Lower leg skin (tissue), 4 donors: Measurements from ENCODE around the gene LRP6. TPM values are rescaled to one million over a fixed set of nuclear protein-coding genes. Genes with fewer than 3 reads are reported as not detected.
"Not testable (repeated sequence)": the region's sequence is repeated elsewhere in the genome, so short reads cannot be mapped to it uniquely, and the experiment has no call there.

Experiments
- DNase-seq, 2 donors: peaks; one replicate each; pipeline ENCODE4 v3.0.0-alpha.2; 2019; ENCODE audit warnings: low spot score in 2 of 2
- H3K4me3 ChIP-seq: fragments of 200-600 bp; sonication (generic); 2 replicates; pipeline ENCODE4 v1.5.1; 2017; ENCODE audit warnings: mild to moderate bottlenecking, low read depth; ENCODE audit not compliant: poor library complexity, severe bottlenecking
- POLR2A ChIP-seq, 2 donors: fragments of 450-650 bp; IDR thresholded peaks; one replicate each; pipeline ENCODE4 v1.6.1; 2016 to 2017; ENCODE audit warnings: antibody characterized with exemption in 2 of 2, mild to moderate bottlenecking in 1 of 2, moderate library complexity in 1 of 2
- WGBS, 2 donors: methylation state at CpG; one replicate each; pipeline ENCODE4 v1.1.5; 2018; 5-methylcytosine and 5-hydroxymethylcytosine counted together
- intact Hi-C: fragments of 100-400 bp; cut with DNase I; formaldehyde crosslinking; loops from one replicate; pipeline ENCODE4 v1.15.0; 2023; ENCODE audit warnings: low total_unique reads
- total RNA-seq, 4 donors: library from RNA; depleted of rRNA; stranded (reverse); fragments of >200 nt; gene quantifications; one replicate each; pipeline ENCODE4 v1.1.0, GENCODE V29; 2016
- TF ChIP-seq, protein P1 (sequence below), 3 donors: fragments of 450-650 bp; IDR thresholded peaks; one replicate each; pipeline ENCODE4 v1.5.1; 2016; ENCODE audit warnings: antibody characterized with exemption in 3 of 3, mild to moderate bottlenecking in 3 of 3, moderate library complexity in 2 of 3

The LRP6 gene
- total RNA-seq, 4 donors from 2014 or later: 19.6 to 37.3 (median 26.1) TPM

- H3K4me3 ChIP-seq: no peak overlapping the region
- TF ChIP-seq, protein P1, sequence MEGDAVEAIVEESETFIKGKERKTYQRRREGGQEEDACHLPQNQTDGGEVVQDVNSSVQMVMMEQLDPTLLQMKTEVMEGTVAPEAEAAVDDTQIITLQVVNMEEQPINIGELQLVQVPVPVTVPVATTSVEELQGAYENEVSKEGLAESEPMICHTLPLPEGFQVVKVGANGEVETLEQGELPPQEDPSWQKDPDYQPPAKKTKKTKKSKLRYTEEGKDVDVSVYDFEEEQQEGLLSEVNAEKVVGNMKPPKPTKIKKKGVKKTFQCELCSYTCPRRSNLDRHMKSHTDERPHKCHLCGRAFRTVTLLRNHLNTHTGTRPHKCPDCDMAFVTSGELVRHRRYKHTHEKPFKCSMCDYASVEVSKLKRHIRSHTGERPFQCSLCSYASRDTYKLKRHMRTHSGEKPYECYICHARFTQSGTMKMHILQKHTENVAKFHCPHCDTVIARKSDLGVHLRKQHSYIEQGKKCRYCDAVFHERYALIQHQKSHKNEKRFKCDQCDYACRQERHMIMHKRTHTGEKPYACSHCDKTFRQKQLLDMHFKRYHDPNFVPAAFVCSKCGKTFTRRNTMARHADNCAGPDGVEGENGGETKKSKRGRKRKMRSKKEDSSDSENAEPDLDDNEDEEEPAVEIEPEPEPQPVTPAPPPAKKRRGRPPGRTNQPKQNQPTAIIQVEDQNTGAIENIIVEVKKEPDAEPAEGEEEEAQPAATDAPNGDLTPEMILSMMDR (IDR thresholded peaks at IDR 0.05): no peak
- TF ChIP-seq POLR2A (IDR thresholded peaks at IDR 0.05): no peak
- intact Hi-C loops: no loop called here
- no peak for DNase-seq
- 91 to 94% methylated on average over 2 of the region's 2 CpGs for WGBS, 2 donors
Observed at GRCh38 chr12:12116677-12117076, 150.2 kb downstream of the LRP6 start.

DNA sequence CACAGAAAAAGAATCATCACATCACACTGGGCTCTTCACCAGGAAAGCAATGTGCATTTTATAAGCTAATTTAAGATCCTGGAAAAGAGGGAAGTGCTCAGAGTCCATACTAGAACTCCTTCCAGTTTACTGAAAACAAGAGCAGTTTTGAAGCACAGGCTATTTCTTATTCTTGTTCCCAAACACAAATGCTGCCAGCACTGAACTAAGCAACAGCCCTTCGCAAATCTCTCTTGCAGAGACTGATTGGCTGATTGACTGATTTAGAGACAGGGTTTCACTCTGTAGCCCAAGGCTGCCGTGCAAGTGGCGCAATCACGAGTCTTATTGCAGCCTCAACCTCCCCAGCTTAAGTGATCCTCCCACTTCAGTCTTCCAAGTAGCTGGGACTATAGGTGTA lies 151.3 kb downstream of the LRP6 start:
- no peak for TF ChIP-seq POLR2A (IDR thresholded peaks at IDR 0.05)
- TF ChIP-seq, protein P1 (IDR thresholded peaks at IDR 0.05): no peak
- DNase-seq: no peak
- intact Hi-C loops: no loop called here
- H3K4me3 ChIP-seq: no peak overlapping the region
- 58 to 74% methylated on average over 4 of the region's 4 CpGs for WGBS, 2 donors

- intact Hi-C loops, DNase-seq, H3K4me3 ChIP-seq: not testable (repeated sequence)
- WGBS, 2 donors: 97 to 98% methylated on average over 34 to 36 of the region's 37 CpGs
Observed at GRCh38 chr12:12110923-12111555, 155.8 kb downstream of the LRP6 start.

GRCh38 chr12:12108441-12109058 lies 158.3 kb downstream of the LRP6 start:
- intact Hi-C loops: no loop called here
- TF ChIP-seq, protein P1 (IDR thresholded peaks at IDR 0.05): no peak
- no peak for TF ChIP-seq POLR2A (IDR thresholded peaks at IDR 0.05)
- DNase-seq: no peak
- WGBS, 2 donors: 86 to 88% methylated on average over 1 of the region's 1 CpG
- no peak overlapping the region for H3K4me3 ChIP-seq

DNA sequence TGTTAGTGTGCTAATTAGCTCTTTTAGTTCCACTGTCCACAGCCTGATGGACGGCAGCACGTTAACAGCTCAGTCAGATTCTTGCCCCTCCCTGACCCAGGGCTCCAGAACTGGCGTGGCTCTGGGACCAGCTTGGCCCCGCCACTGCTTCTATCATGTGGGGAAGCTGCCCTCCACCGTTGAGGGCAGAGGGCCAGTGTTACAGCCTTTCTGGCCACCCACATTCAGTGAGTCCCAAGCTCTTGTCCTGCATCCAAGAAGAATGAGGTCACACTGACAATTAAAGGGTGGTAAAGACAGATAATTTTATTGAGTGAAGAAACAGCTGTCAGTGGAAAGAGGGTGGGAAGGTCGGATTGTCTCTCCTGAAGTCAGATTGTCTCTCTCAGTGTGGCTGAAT lies 159.2 kb downstream of the LRP6 start:
- 78 to 79% methylated on average over 6 of the region's 6 CpGs for WGBS, 2 donors
- TF ChIP-seq, protein P1 (IDR thresholded peaks at IDR 0.05): no peak
- TF ChIP-seq POLR2A (IDR thresholded peaks at IDR 0.05): no peak
- DNase-seq: no peak
- intact Hi-C loops: no loop called here
- no peak overlapping the region for H3K4me3 ChIP-seq

DNA sequence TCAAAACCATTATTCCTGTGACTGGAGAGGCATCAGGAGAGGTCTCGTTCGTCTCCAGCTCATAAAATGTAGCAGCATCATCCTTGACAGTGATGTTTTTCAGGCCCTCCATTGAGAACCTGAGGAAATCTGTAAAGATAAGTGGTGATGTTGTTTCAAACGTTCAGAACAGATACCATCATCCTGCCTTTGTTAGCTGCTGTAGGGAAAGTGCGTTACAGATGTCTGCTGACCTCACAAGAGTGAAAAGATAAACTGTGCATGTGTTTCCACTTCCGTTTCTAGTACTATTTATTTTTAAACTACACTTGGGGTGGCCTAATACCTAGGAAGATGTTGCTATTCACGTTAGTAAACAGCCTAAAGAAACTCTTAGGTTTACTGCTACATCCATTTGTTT lies 167.7 kb downstream of the LRP6 start:
- DNase-seq: no peak
- WGBS, 2 donors: 76 to 81% methylated on average over 6 of the region's 6 CpGs
- intact Hi-C loops: no loop called here

More for the DNA sequence above, 167.7 kb downstream of the LRP6 start:
- H3K4me3 ChIP-seq: no peak overlapping the region
- no peak for TF ChIP-seq POLR2A (IDR thresholded peaks at IDR 0.05)
- TF ChIP-seq, protein P1 (IDR thresholded peaks at IDR 0.05): no peak
